Suprapubic skin (tissue), 4 donors: ENCODE data around the gene ACAA1. TPM values are rescaled to one million over a fixed set of nuclear protein-coding genes. Genes with fewer than 3 reads are reported as not detected.

ENCODE experiments used
- DNase-seq, 2 donors: peaks; one replicate each; pipeline ENCODE4 v3.0.0-alpha.2; 2019; ENCODE audit warnings: low spot score in 2 of 2
- H3K27ac ChIP-seq: fragments of 200-600 bp; sonication (generic); one replicate; pipeline ENCODE4 v1.5.1; 2019
- H3K27me3 ChIP-seq: fragments of 200-600 bp; sonication (generic); one replicate; pipeline ENCODE4 v1.5.1; 2019
- H3K36me3 ChIP-seq: fragments of 200-600 bp; sonication (generic); one replicate; pipeline ENCODE4 v1.5.1; 2019
- H3K4me1 ChIP-seq: fragments of 200-600 bp; sonication (generic); one replicate; pipeline ENCODE4 v1.5.1; 2019
- H3K4me3 ChIP-seq: fragments of 200-600 bp; sonication (generic); one replicate; pipeline ENCODE4 v1.5.1; 2019; ENCODE audit warnings: mild to moderate bottlenecking
- H3K9me3 ChIP-seq: fragments of 200-600 bp; sonication (generic); one replicate; pipeline ENCODE4 v1.5.1; 2019
- CTCF ChIP-seq, 2 donors: fragments of 200-600 bp in 1 of 2; fragments of 450-650 bp in 1 of 2; sonication (generic) in 1 of 2; IDR thresholded peaks; one replicate each; pipeline ENCODE4 v1.5.1; 2016 to 2019; ENCODE audit warnings: antibody characterized with exemption in 2 of 2, mild to moderate bottlenecking in 1 of 2, moderate library complexity in 1 of 2
- EP300 ChIP-seq: sonication (generic); formaldehyde crosslinking; IDR thresholded peaks from one replicate; pipeline ENCODE4 v1.6.1; 2017; ENCODE audit warnings: antibody characterized with exemption
- POLR2A ChIP-seq, 2 donors: fragments of 450-650 bp; IDR thresholded peaks; one replicate each; pipeline ENCODE4 v1.6.1; 2017; ENCODE audit warnings: antibody characterized with exemption in 2 of 2, mild to moderate bottlenecking in 2 of 2, moderate library complexity in 2 of 2
- POLR2AphosphoS5 ChIP-seq, 3 donors: sonication (generic); formaldehyde crosslinking; IDR thresholded peaks; one replicate each; pipeline ENCODE4 v1.6.1; 2017; ENCODE audit warnings: antibody characterized with exemption in 3 of 3
- WGBS: methylation state at CpG from one replicate; pipeline ENCODE4 v1.1.5; 2018; 5-methylcytosine and 5-hydroxymethylcytosine counted together
- total RNA-seq, 4 donors: library from RNA; depleted of rRNA; stranded (reverse); fragments of >200 nt; gene quantifications; one replicate each; pipeline ENCODE4 v1.1.0, GENCODE V29; 2016

ACAA1 gene
- total RNA-seq, 4 donors from 2014 or later = 29.3 to 54.5 (median 51.4) TPM

- H3K9me3 ChIP-seq = no peaks in the 10 kb centered on the region
- no peak for TF ChIP-seq POLR2AphosphoS5 (IDR thresholded peaks at IDR 0.05)
- no peak for TF ChIP-seq POLR2A (IDR thresholded peaks at IDR 0.05)
- no peak for TF ChIP-seq EP300
- TF ChIP-seq CTCF (IDR thresholded peaks at IDR 0.05) = no peak
- no peak overlapping the region for H3K4me3 ChIP-seq
- no peak for DNase-seq
- no peak overlapping the region for H3K27ac ChIP-seq
- no peaks in the 10 kb centered on the region for H3K27me3 ChIP-seq
- 79% methylated on average over 2 of the region's 2 CpGs for WGBS
- no peaks in the 10 kb centered on the region for H3K36me3 ChIP-seq
- H3K4me1 ChIP-seq = peaks cover 32% of the 10 kb centered on the region
Observed at GRCh38 chr3:38157117-38157516, 20.2 kb upstream of the ACAA1 start.

- no peaks in the 10 kb centered on the region for H3K36me3 ChIP-seq
- 91% methylated on average over 2 of the region's 2 CpGs for WGBS
- H3K27ac ChIP-seq = no peak overlapping the region
- H3K4me3 ChIP-seq = no peak overlapping the region
- peaks cover 32% of the 10 kb centered on the region for H3K4me1 ChIP-seq
- TF ChIP-seq POLR2A (IDR thresholded peaks at IDR 0.05) (no peak), POLR2AphosphoS5 (IDR thresholded peaks at IDR 0.05) (no peak), CTCF (IDR thresholded peaks at IDR 0.05) (no peak), EP300 (no peak)
- H3K9me3 ChIP-seq = no peaks in the 10 kb centered on the region
- no peaks in the 10 kb centered on the region for H3K27me3 ChIP-seq
- DNase-seq = no peak
Observed at GRCh38 chr3:38155825-38156224, 18.9 kb upstream of the ACAA1 start.

- DNase-seq = no peak
Observed at GRCh38 chr3:38154625-38155255, 17.8 kb upstream of the ACAA1 start.

GRCh38 chr3:38154033-38154494 lies 17.1 kb upstream of the ACAA1 start:
- H3K36me3 ChIP-seq = no peaks in the 10 kb centered on the region
- peak in 2 of 3 donors; percentile 85 for TF ChIP-seq POLR2AphosphoS5 (IDR thresholded peaks at IDR 0.05)
- TF ChIP-seq POLR2A (IDR thresholded peaks at IDR 0.05) = no peak
- peaks cover 32% of the 10 kb centered on the region for H3K4me1 ChIP-seq
- DNase-seq = no peak
- no peaks in the 10 kb centered on the region for H3K27me3 ChIP-seq
- H3K9me3 ChIP-seq = no peaks in the 10 kb centered on the region
- WGBS = 56% methylated on average over 2 of the region's 2 CpGs
- H3K27ac ChIP-seq = peak overlapping the region; percentile 61
- no peak overlapping the region for H3K4me3 ChIP-seq

More at GRCh38 chr3:38154625-38155255, 17.8 kb upstream of the ACAA1 start:
- TF ChIP-seq POLR2AphosphoS5 (IDR thresholded peaks at IDR 0.05) = no peak
- TF ChIP-seq CTCF (IDR thresholded peaks at IDR 0.05) = no peak
- no peak for TF ChIP-seq EP300
- TF ChIP-seq POLR2A (IDR thresholded peaks at IDR 0.05) = no peak
- 43% methylated on average over 2 of the region's 2 CpGs for WGBS
- peaks cover 32% of the 10 kb centered on the region for H3K4me1 ChIP-seq
- peak overlapping the region; percentile 61 for H3K27ac ChIP-seq
- H3K4me3 ChIP-seq = no peak overlapping the region
- H3K27me3 ChIP-seq = no peaks in the 10 kb centered on the region
- no peaks in the 10 kb centered on the region for H3K9me3 ChIP-seq
- H3K36me3 ChIP-seq = no peaks in the 10 kb centered on the region

- H3K4me3 ChIP-seq = no peak overlapping the region
- peak overlapping the region; percentile 16 for H3K27ac ChIP-seq
- TF ChIP-seq EP300 = no peak
- H3K4me1 ChIP-seq = peaks cover 35% of the 10 kb centered on the region
- no peaks in the 10 kb centered on the region for H3K27me3 ChIP-seq
- no peak for DNase-seq
- H3K9me3 ChIP-seq = no peaks in the 10 kb centered on the region
- 95% methylated on average over 2 of the region's 2 CpGs for WGBS
- H3K36me3 ChIP-seq = no peaks in the 10 kb centered on the region
Observed at GRCh38 chr3:38153221-38153620, 16.3 kb upstream of the ACAA1 start.

- Histone ChIP-seq H3K4me1 (peaks cover 33% of the 10 kb centered on the region), H3K27ac (peak overlapping the region; percentile 16), H3K27me3 (no peaks in the 10 kb centered on the region), H3K9me3 (no peaks in the 10 kb centered on the region), H3K4me3 (no peak overlapping the region), H3K36me3 (no peaks in the 10 kb centered on the region)
- WGBS = no CpG with 5 or more reads among the region's 2 CpGs
- no peak for TF ChIP-seq POLR2A (IDR thresholded peaks at IDR 0.05)
- no peak for TF ChIP-seq EP300
- TF ChIP-seq POLR2AphosphoS5 (IDR thresholded peaks at IDR 0.05) = no peak
- no peak for TF ChIP-seq CTCF (IDR thresholded peaks at IDR 0.05)
- DNase-seq = no peak
Observed at GRCh38 chr3:38152609-38153008, 15.7 kb upstream of the ACAA1 start.
